Thoracic aorta (tissue), 2 donors: ENCODE data around the gene PDZRN4. TPM values are rescaled to one million over a fixed set of nuclear protein-coding genes. Genes with fewer than 3 reads are reported as not detected.

Experiments
- ATAC-seq: fragments of 150-250 bp; one replicate; pipeline ENCODE4 v1.8.0; 2017; ENCODE audit warnings: low read depth; ENCODE audit not compliant: insufficient number of reproducible peaks, low FRiP score
- DNase-seq: peaks from one replicate; pipeline ENCODE4 v3.0.0-alpha.2; 2020; ENCODE audit warnings: low spot score
- H3K27ac ChIP-seq, 2 donors: fragments of 200-600 bp; sonication (generic); 1 replicate in 1 of 2; 2 replicates in 1 of 2; pipeline ENCODE4 v1.5.1; 2016; ENCODE audit warnings: mild to moderate bottlenecking in 2 of 2, moderate library complexity in 2 of 2
- H3K27me3 ChIP-seq: fragments of 200-600 bp; sonication (generic); replicated peaks from 2 replicates; pipeline ENCODE4 v1.6.0; 2016; ENCODE audit warnings: mild to moderate bottlenecking; ENCODE audit not compliant: insufficient read depth
- H3K36me3 ChIP-seq: fragments of 200-600 bp; sonication (generic); one replicate; pipeline ENCODE4 v1.5.1; 2016
- H3K4me1 ChIP-seq, 2 donors: fragments of 200-600 bp; sonication (generic); 1 replicate in 1 of 2; 2 replicates in 1 of 2; pipeline versions ENCODE4 v1.5.1 to v1.6.0; 2016; ENCODE audit warnings: low read depth in 2 of 2, mild to moderate bottlenecking in 1 of 2; ENCODE audit not compliant: control insufficient read depth in 1 of 2
- H3K4me3 ChIP-seq: fragments of 200-600 bp; sonication (generic); 2 replicates; pipeline ENCODE4 v1.5.1; 2016; ENCODE audit warnings: mild to moderate bottlenecking
- H3K9me3 ChIP-seq: fragments of 200-600 bp; sonication (generic); 2 replicates; pipeline ENCODE4 v1.5.1; 2016
- total RNA-seq, 2 donors: library from RNA; depleted of rRNA; stranded (reverse); fragments of >200 nt; gene quantifications; one replicate each; pipeline versions ENCODE4 v1.1.0 to v1.2.3, GENCODE V29; 2016
- TF ChIP-seq, protein P1 (sequence below): fragments of 200-600 bp; sonication (generic); IDR thresholded peaks from one replicate; pipeline ENCODE4 v1.5.1; 2019; ENCODE audit warnings: antibody characterized with exemption

The PDZRN4 gene
- total RNA-seq, 2 donors from 2014 or later = 6.1 to 12.5 TPM

GRCh38 chr12:41230756-41231155 is 42.6 kb downstream of the PDZRN4 start:
- ATAC-seq (no peak), DNase-seq (no peak)
- TF ChIP-seq, protein P1, sequence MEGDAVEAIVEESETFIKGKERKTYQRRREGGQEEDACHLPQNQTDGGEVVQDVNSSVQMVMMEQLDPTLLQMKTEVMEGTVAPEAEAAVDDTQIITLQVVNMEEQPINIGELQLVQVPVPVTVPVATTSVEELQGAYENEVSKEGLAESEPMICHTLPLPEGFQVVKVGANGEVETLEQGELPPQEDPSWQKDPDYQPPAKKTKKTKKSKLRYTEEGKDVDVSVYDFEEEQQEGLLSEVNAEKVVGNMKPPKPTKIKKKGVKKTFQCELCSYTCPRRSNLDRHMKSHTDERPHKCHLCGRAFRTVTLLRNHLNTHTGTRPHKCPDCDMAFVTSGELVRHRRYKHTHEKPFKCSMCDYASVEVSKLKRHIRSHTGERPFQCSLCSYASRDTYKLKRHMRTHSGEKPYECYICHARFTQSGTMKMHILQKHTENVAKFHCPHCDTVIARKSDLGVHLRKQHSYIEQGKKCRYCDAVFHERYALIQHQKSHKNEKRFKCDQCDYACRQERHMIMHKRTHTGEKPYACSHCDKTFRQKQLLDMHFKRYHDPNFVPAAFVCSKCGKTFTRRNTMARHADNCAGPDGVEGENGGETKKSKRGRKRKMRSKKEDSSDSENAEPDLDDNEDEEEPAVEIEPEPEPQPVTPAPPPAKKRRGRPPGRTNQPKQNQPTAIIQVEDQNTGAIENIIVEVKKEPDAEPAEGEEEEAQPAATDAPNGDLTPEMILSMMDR = no peak
- H3K4me3 ChIP-seq = no peak overlapping the region
- H3K36me3 ChIP-seq = no peaks in the 10 kb centered on the region
- no peaks in the 10 kb centered on the region for H3K27me3 ChIP-seq
- H3K4me1 ChIP-seq = no peaks in the 10 kb centered on the region
- H3K27ac ChIP-seq = no peak overlapping the region
- no peaks in the 10 kb centered on the region for H3K9me3 ChIP-seq

DNA sequence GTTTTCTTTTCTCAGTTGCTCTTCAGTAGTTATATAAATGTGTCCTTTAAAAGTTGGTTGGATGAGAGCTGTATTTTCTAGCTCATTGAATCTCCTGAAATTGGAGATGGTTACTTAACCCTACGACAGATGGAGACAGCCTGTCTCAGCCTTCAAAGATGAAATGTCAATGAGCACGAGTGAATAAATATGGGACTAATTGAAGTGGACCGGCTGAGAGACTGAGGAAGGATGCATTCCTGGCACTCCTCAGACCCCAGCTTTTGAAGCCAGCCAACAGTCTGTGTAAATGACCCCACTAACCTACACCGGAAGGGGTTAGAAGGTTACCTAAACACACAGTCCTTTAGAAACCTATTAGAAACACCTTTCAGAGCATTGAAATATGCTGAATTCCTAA is 46.6 kb downstream of the PDZRN4 start:
- no peak for DNase-seq
- ATAC-seq = no peak
- no peaks in the 10 kb centered on the region for H3K9me3 ChIP-seq

GRCh38 chr12:41242603-41243002 is 54.5 kb downstream of the PDZRN4 start:
- Histone ChIP-seq H3K36me3 (no peaks in the 10 kb centered on the region), H3K4me1 (no peaks in the 10 kb centered on the region), H3K9me3 (no peaks in the 10 kb centered on the region), H3K4me3 (no peak overlapping the region), H3K27ac (no peak overlapping the region), H3K27me3 (no peaks in the 10 kb centered on the region)
- DNase-seq (no peak), ATAC-seq (no peak)
- TF ChIP-seq, protein P1 = no peak

More for the DNA sequence above, 46.6 kb downstream of the PDZRN4 start:
- no peaks in the 10 kb centered on the region for H3K36me3 ChIP-seq
- H3K4me1 ChIP-seq = no peaks in the 10 kb centered on the region
- TF ChIP-seq, protein P1 = no peak
- H3K27ac ChIP-seq = no peak overlapping the region
- H3K27me3 ChIP-seq = no peaks in the 10 kb centered on the region
- no peak overlapping the region for H3K4me3 ChIP-seq

GRCh38 chr12:41248391-41248790 is 60.3 kb downstream of the PDZRN4 start:
- H3K9me3 ChIP-seq = no peaks in the 10 kb centered on the region
- H3K27me3 ChIP-seq = no peaks in the 10 kb centered on the region
- TF ChIP-seq, protein P1 = no peak
- H3K4me3 ChIP-seq = no peak overlapping the region
- DNase-seq (no peak), ATAC-seq (no peak)
- H3K27ac ChIP-seq = peak overlapping the region in 1 of 2 donors; percentile 25
- no peaks in the 10 kb centered on the region for H3K36me3 ChIP-seq
- peaks cover 0 to 7% of the 10 kb centered on the region in 2 donors for H3K4me1 ChIP-seq

- no peak for DNase-seq
- peaks cover 0 to 7% of the 10 kb centered on the region in 2 donors for H3K4me1 ChIP-seq
- no peaks in the 10 kb centered on the region for H3K27me3 ChIP-seq
- no peak for ATAC-seq
- no peak overlapping the region for H3K27ac ChIP-seq
- H3K4me3 ChIP-seq = no peak overlapping the region
- TF ChIP-seq, protein P1 = no peak
- no peaks in the 10 kb centered on the region for H3K9me3 ChIP-seq
- H3K36me3 ChIP-seq = no peaks in the 10 kb centered on the region
Measured at GRCh38 chr12:41250748-41251147, 62.6 kb downstream of the PDZRN4 start.
